M059J (cell line): ENCODE results near the gene TMEM190. TPM values are rescaled to one million over a fixed set of nuclear protein-coding genes. Genes with fewer than 3 reads are reported as not detected.

Experiments used
- DNase-seq: peaks from one replicate; pipeline ENCODE4 v3.0.0-alpha.2; 2012; ENCODE audit warnings: low read depth
- total RNA-seq: library from RNA; depleted of rRNA; stranded (reverse); fragments of >200 nt; shearing (Covaris generic); gene quantifications from 2 replicates; pipeline ENCODE4 v1.2.3, GENCODE V29; 2014

Gene TMEM190
- total RNA-seq, 1 experiment from 2014 or later = 0.22 TPM

DNA sequence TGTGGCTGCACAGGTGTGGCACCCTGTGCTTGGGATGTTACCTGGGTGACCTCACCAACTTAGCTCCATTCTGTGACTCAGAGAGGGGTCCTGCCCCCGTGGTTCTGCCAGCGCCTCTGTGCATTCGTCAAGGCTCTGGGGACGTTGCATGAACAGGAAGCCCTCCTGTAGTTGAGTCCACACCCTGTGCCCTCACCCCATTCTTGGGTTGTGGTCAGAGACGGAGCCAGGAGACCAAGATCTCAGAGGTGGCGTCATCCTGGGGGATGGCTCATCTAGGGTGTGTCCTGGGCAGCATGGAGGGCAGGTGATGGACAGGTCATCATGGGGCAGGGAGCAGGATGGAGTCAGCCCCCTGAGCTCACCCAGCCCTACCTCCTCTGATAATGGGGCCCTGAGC lies 24.6 kb upstream of the TMEM190 start:
- peak; percentile 70 for DNase-seq

DNA sequence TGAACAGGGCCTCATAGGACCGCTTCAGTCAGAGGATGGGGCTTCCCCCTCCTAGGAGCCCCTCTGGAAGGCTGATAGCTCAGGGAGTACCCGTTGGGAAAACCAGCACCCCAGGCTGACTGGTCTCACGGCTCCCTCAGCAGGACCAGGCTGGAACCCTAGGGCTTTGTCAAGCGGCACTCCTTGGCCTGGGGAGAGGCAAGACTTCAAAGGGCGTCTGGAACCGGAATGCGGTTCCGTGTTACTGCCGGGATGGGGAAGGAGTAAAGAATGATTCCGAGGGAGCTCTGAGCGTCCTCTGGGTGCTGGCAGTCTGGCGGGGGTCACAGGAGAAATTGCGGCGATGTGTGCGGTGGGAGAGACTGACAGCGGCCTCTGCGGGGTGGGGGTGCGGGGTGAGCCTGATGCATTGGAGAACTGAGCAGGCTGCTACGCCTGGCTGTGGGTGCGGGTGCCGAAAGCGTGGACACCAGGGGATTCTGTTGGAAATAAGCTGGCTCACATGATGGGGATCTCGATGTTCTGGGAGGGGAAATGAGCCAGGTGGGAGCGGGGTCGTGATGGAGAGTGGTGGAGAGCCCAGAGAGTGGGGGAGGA lies 24.0 kb upstream of the TMEM190 start:
- DNase-seq = no peak

DNA sequence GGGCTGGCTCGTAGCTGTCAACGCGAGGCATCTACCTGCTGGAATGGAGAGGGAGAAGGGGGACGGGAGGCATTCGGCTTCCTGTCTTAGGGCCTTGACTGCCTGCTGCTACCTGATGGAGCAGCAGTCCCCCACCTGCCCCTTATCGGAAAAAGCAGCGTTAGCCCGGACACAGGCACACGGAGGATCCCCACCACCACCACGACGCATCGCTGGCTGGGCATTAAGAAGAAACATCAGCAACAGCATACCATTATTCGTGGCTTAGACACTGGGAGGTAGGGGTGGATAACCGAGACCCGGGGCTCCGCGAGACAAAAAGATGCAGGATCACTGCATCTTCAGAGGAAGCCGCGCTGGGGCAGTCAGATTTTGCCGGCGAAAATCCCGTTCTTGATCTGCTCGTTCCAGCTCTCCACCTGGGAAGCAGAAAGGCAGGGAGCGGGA lies 23.2 kb upstream of the TMEM190 start:
- no peak for DNase-seq

DNA sequence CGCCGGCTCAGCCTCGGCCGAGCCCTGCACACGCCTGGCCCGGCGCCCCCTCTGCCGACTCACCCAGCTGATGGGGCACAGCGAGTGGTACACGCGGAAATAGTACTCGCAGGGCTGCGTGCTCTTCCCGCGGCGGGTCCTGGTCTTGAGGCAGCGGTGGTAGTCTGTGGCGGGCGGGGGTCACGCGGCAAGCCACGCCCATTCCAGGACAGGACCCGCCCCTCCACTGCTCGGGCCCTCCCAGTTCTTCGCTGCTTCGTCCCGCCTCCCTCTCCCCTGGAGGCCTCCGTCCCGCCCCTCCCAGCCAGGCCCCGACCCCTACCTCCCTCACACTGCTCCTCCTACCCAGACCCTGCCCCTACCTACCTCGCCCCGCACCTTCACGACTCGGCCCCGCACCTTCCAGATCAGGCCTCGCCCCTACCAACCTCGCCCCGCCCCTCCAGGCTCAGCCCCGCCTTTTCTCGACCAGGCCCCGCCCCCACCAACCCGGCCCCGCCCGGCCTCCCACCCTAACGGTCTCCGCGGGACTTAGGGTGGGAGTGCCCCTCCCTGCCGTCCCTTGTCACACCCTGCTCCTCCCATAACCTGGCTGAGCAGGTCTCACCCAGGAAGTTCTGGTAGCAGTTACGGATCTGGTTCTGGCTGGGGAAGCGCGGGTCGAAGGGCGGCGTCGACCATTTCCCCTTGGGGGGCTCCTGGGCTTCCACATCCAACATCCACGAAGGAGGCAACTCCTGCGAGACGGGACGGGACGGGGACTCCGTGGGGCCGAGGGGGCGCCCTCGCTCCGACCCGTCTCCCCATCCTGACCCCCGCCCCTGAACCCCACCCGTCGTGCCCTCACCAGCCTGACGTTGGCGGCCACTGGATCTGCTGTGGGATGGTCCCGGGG lies 22.6 kb upstream of the TMEM190 start:
- peak; percentile 53 for DNase-seq

DNA sequence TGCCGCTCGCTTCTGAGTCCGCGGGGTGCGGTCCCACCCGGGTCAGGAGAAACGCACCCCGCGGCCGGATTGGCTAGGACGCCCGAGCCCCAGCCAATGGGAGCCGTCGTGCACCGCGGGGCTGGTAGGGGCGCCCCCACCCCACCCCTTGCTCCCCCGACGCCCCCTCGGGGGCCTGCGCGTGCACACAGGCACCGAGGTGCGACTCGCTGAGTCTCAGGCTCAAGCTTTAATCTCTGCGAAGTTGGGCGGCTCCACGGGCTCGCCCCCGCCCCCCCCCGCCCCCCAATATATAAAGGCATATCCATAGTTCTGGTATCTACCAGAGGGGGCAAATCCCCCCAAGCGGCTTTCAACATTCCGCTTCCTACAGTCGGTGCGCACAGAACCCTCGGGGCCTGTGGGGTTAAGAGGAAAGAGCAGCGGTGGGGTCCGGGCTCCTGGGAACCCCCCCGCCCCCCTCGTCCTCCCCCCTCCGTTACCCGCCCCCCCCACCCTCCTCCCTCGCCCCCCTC lies 21.9 kb upstream of the TMEM190 start, which contains the start of gene COX6B2:
Gene COX6B2, minus strand, starts transcription at position 22 of the 515 bp plus-strand sequence. CDS start 198 bp downstream, outside the sequence.
- no peak for DNase-seq

DNA sequence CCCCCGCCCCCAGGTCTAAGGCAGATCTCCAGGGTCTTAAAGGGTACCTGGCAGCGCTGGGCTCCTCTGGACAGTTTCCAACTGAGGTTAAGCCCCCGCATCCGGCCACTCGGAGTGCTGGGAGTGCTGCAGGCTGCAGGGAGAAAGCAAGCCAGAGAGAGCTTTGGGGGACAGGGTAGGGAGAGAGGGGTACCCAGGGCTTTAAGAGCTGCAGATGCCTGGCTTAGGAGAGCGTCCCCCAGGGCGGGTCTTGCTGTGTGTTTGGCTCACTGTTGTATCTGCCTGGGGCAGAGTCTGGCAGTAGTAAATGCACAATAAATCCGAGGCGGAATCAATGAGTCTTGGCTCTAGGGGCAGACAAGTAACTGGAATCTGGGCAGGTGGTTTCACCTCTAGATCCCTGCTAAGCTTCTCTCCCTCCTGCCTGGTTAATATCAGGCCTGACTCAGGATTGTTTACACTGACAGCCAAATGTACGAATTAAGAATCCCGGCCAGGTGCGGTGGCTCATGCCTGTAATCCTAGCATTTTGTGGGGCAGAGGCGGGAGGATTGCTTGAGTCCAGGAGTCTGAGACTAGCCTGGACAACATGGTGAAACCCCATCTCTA lies 21.3 kb upstream of the TMEM190 start:
- peak; percentile 38 for DNase-seq

DNA sequence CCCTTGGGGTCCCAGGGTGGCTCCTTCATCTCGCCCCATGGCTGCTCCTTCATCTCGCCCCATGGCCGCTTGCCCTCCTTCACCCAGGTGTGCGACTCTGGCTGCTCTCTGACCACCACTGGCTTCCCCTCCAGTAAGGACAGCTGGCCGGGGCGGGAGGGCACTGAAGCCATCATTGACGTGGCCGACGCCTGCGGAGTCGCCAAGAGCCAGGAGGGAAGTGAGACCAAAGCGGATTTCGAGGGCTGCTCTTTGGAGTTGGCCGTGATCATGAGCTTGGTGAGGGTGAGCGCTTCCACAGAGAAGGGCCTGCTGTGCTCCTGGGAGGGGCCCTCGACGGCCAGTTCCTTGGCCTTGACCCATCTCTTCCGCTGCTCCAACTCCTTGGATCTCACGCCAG lies 18.1 kb upstream of the TMEM190 start:
- DNase-seq = no peak

DNA sequence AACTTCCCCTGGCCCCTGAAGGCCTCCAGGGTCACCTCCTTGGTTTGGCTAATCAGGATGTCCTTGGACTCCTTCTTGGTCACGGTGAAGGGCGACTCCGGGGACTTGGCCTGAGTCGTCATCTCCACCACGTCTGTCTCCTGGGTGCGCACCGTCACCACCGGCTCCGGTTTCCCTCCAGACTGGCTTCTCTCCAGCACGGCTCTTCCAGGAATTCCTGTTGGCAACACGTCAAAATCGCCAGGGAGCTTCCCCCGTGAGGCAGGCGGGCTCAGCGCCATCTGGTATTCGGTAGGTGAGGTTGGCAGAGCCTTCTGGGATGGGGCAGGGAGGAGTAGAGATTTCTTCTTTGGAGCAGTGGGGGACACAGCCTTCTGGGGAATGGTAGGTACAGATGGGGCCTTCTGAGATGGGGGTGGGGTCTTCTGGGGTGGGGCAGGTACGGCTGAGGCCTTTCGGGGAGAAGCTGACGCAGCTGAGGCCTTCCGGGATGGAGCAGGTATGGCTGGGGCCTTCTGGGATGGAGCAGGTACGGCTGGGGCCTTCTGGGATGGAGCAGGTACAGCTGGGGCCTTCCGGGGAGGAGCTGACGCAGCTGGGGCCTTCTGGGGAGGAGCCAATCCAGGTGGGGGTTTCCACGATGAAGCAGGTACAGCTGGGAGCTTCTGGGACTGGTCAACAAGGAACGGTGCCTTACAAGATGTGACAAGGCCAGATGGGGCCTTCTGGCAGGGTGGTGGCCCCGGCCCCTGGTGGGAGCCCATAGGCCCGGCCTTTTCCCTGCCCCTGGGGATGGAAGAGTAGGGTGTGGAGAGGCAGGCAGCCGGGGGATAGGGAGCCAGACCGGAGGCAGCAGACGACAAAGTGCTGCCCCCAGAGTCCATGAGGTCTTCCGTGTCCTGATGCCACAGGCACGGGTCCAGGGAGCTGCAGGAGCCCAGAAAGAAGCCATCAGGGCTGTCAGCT lies 17.4 kb upstream of the TMEM190 start:
- DNase-seq = no peak

DNA sequence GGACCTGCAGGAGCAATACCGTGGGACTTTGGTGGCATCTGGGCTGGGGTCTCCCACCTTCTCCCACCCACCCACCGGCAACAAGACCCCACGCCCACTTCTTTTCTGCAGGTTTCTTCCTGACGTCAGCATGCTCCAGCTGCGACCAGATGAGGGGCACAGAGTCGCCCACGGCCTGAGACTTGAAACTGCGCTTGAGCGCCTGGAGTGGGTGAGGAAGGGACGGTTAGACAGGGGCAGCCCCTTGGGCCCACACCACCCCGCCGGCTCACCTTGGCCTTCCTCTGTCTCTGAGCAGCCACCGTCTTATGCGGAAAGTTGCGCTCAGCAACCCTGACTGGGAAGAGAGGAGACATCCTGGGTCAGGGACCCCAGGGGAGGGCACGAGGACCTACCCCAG lies 15.7 kb upstream of the TMEM190 start:
- no peak for DNase-seq

DNA sequence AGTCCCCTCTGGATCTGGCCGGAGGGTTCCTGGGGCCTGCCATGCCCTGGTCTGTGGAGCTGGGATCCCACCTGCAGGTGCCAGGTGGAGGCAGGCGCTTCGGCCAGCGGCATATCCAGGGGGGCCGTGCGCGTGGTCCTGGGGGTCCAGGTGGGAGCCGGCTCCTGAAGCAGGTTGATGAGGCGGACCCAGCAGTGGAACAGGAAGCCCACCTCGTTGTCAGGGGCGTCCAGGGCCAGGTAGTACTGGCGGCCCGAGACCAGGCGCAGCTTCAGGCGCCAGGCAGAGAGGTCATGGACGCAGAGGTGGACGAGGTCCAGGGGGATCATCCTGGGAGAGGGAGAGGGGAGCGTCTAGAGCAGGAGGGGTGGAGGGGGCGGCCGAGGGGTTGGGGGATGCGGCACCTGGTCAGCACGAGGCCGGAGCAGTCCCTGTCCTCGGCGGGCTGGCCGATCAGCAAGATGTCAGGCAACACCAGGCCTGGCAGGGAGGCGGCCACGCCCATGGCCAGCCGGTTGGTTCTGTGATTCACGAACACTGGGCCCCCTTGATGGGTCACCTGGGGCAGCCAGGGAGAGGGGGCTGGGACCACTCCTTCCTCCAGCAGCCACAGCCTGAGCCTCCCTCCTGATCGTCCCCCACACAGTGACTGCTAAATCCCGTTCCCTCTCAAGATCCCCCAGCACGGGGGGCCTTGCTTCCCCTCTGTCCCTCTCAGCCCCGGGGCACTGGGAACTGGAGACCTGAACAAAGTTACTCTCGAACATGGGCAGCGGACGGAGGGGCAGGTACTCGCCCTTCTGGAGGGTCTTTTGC lies 14.2 kb upstream of the TMEM190 start:
- DNase-seq = no peak

DNA sequence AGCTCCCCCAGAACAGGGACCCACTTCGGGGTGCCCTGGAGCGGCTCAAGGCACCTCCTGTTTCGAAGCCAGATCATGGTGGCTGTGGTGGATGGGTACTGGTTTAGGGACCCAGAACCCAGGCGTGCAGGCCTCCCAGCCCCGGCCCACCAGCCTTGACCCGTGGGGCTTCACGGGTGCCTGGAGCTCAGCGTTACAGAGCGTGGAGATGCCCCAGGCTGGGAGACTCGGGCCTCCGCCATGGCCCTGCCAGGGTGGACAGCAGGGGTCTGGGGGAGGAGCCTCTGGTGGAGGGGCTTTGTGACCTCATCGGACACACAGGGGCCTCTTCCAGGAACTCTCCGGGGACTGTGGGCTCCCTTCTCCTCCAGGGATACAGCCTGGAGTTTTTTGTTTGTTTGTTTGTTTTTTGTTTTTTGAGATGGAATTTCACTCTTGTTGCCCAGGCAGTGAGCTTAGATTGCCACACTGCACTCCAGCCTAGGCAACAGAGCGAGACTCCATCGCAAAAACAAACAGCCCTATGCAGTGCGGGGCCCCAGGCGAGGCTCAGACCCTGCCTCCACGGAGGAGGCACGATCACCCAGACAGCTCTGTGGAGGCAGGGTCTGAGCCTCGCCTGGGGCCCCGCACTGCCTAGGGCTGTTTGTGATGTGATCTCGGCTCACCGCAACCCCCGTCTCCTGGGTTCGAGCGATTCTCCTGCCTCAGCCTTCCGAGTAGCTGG lies 13.5 kb upstream of the TMEM190 start, which contains the start of gene GARIN5B:
Gene GARIN5B, minus strand, starts transcription at position 271 of the 727 bp plus-strand sequence. Its CDS starts 194 bp downstream, at position 77.
- peak; percentile 41 for DNase-seq

DNA sequence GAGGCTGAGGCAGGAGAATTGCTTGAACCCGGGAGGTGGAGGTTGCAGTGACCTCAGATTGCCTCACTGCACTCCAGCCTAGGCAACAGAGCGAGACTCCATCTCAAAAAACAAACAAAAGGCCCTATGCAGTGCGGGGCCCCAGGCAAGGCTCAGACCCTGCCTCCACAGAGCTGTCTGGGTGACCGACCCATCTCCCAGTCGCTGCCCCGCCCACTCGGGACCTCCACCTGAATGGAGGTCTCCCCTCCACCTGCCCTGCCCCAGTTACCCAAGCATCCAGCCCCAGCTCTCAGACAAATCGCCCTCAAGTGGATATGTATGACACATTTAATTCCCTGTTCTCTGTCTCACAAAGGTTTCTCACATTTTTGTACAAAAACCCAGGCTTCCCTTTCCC lies 11.4 kb upstream of the TMEM190 start:
- DNase-seq = no peak

DNA sequence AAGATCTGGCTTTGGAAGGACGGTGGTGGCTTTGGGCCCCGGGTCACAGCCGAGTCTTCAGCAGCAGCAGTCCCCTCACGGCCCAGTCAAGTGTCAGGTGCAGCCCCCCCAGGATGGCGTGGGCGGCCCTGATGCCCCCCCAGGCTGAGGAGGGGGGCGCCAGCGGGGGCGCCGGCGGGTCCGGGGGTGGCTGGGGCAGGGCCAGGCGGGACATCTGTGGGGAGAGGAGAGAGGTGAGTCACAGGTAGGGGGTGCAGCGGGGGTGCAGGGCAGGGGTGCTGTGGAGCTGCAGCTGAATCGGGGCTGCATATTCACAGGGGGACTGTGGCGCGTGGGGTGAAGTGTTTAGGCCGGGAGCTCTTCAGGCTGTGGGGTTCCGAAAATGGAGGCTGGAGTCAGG lies 10.7 kb upstream of the TMEM190 start:
- DNase-seq = no peak

DNA sequence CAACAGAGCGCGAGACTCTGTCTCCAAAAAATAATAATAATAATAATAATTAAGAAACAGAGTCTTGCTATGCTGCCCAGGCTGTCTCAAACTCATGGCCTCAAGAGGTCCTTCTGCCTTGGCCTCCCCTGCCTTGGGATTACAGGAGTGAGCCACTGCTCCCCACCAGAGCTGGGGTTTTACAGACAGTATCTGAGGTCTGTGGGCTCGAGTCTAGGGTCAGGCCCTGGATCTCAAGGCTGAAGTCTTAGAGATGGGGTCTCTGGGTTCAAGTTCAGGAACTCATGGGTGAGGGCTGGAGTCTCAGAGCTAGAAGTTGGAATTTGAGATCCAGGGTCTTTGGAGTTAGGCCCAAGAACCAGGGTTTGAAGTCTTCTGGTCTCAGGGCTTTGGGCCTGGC lies 9.8 kb upstream of the TMEM190 start:
- DNase-seq = no peak

DNA sequence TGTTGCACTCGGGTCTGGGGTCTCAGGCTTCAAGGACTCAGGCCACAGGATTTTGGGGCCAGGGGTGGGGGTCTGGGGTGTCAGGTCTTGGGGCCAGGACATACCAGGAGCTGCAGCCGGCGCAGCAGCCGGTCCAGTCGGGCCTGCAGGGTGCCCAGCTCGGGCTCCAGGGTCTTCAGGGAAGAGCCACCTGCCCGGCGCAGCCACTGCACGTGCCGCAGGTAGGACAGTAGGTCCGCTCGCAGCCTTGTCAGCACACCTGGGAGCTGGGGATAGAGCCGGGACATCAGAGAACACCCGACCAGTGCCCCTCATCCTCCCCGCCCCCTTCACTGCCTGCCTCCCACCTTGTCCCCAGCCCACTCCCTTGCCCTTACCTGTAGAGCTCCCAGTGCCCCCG lies 8.5 kb upstream of the TMEM190 start:
- no peak for DNase-seq

DNA sequence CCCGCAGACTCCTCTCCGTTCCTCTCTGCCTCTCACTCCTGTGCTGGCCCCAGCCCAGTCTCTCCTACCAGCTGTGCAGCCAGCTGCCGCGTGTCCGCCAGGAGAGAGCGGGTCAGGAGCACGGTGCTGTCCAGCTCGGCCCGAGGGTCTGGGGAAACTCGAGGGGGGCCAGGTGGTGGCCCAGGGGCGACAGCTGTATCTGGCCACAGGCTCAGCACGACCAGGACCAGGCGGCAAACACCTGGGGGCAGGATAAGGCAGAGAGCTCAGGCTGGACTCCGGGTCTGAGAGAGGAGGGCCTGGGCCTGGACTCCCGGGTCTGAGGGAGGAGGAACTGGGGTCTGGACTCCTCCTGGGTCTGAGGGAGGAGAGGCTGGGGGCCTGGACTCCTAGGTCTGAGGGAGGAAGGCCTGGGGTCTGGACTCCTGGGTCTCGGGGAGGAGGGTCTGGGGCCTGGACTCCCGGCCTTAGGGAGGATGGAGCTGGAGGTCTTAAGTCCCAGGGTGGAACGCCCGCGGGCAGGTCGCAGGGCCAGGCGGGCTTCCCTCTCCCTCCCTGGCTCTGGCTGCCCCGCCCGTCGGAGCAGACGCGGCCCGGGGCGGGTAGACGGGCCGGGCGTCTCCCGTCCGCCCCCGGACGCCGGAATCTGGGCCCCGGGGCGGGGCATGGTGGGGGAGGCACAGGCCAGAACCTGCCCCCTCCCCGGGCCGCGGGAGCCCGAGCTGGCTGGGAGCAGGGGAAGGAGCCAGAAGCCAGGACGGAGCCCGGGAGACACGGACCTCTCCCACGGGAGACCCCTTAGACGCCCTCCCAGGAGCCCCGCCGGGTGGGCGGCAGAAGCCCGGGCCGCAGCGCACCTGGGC lies 7.7 kb upstream of the TMEM190 start:
- DNase-seq = peak; percentile 63

DNA sequence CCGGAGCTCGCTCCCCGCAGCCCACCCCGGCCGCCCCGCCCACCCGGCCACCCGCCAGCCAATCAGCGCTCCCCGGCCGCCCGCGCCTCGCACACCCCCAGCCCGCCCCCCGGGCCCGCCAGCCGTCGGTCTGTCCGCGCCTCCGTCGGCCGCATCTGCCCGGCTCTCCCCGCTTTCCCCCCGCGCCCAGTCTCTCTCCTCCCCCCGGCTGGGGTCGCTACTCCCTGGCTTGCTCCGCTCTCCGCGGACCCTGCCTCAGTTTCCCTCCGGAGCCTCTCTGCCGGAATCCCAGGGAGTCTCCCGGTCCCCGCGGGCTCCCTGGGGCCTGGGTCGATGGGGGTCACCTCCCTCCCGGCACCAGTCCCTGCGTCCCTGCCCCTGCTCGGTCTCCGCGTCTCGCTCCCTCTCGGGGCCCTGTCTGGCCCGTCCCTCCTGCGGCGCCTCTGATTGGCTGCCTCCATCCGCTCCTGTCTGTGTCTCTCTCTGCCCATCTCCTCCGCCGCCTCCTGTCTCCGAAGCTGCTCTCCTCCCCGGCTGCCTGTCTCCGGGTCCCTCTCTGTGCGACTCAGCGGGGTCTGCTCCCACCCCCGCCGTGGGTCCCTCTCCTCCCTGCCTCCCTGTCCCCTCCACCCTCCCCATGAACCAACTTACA lies 6.8 kb upstream of the TMEM190 start:
- peak; percentile 81 for DNase-seq
